Fibroblast of pulmonary artery (primary cell): ENCODE measurements around the gene ERC1.

Source experiments
- DNase-seq: peaks from one replicate; pipeline ENCODE4 v3.0.0-alpha.2; 2010; ENCODE audit warnings: low read depth
- H3K4me3 ChIP-seq: replicated peaks from 2 replicates; pipeline ENCODE4 v1.5.1; 2011; ENCODE audit warnings: low read depth, mild to moderate bottlenecking, control low read depth, low read length, moderate library complexity
- TF ChIP-seq, protein P1 (sequence below): IDR thresholded peaks from 2 replicates; pipeline ENCODE4 v1.5.1; 2011; ENCODE audit warnings: mild to moderate bottlenecking, control low read depth, low read length, inconsistent platforms; ENCODE audit errors: missing control alignments

ERC1 gene

DNA sequence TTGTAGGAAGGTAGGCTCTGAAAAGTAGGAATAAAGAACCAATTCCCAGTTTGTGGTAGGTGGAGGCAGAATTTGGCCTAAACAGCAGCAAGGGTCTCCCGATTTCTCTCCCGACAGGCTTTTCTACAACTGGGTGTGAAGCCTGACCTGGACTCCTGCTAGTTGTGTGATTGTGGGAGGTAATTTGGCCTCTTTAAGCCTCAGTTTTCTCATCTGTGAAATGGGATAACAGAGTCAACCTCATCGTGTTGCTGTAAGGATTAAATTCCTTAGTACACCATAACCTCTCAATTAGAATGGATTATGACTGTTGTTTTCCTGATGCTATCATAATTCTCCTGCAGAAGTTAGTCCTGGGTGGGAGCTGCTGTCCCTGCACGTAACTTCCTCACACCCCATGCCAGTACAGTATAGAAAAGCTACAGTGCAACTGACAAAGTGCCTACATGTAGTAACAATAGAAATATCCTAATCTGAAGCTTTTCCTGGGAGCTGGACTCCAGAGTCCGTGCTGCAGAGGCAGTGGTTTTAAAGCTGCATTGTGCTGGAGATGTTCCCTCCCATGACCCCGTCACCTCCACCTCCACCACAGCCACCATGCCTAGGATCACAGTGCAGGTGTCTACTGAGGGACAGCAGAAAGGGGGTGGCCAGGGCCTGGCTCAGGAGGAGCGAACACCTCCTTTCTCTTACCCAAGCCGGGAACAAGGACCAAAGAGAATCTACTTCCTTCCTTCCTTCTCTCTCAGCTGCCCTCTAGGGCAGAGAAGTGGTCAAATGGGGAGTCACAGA, 526.9 kb downstream of the ERC1 start:
- no peak for DNase-seq
- no peak overlapping the region for H3K4me3 ChIP-seq
- TF ChIP-seq, protein P1, sequence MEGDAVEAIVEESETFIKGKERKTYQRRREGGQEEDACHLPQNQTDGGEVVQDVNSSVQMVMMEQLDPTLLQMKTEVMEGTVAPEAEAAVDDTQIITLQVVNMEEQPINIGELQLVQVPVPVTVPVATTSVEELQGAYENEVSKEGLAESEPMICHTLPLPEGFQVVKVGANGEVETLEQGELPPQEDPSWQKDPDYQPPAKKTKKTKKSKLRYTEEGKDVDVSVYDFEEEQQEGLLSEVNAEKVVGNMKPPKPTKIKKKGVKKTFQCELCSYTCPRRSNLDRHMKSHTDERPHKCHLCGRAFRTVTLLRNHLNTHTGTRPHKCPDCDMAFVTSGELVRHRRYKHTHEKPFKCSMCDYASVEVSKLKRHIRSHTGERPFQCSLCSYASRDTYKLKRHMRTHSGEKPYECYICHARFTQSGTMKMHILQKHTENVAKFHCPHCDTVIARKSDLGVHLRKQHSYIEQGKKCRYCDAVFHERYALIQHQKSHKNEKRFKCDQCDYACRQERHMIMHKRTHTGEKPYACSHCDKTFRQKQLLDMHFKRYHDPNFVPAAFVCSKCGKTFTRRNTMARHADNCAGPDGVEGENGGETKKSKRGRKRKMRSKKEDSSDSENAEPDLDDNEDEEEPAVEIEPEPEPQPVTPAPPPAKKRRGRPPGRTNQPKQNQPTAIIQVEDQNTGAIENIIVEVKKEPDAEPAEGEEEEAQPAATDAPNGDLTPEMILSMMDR: no peak

DNA sequence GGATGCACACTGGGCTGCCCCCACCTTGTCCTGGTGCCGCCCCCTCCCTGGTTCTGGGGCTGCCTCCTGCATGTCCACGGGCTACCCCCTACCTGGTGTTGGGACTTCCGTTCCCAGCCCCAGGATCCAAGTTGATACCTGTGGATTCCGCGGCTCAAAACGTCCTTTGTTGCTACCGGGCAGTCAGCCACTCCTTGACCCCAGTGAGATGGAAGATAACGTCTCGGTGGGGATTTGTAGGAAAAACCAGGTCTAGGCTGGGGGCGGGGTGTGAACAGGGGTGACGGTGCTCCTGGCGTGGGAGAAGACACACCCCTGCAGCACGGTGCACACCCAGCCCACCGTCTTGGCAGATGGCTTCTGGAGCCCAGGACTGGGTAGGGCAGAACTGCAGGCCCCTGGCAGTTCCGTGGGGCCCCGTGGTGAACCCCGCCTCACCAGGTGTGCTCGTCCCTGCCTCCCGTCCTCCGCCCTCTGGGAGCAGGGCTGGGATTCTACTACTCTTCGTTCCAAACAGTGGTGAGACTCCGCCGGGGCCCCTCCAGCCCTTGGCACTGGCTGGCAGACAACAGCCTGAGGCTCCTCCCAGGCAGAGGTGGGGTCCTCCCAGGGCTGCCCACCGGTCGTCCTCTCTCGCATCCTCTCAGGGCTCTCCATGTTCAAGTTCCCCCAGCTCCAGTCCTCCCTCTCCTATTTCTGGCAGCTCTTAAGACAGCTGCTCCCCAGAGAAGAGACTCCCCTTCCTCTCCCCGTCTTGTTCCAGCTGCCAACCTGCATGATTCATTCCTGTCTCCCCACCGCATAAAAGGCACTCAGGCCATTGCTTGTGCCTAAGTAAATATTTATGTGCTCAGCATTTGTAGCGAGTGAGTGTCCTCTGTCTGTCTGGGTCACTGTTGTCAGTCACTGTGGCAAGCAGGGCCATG, 527.8 kb downstream of the ERC1 start:
- DNase-seq: peak; percentile 74
- TF ChIP-seq, protein P1: no peak
- no peak overlapping the region for H3K4me3 ChIP-seq

DNA sequence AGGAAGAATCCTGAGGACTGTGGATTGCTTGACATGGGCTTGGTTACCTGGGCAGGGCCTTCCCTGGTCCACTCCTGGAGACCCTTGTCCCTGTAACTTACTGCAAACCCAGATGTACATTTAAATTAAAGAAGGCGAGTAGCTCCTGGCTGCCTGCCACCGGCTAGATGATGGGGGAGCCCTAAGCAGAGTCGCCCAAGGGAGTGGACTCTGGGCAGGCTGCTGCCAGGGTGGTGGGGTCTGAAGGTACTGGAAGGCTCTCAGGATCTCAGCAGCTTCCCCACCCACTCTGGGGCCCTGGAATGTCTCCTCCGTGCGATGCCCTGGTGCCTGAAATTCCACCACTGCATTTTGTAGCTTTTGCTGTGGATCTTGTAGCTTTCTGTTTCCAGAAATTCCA, 528.6 kb downstream of the ERC1 start:
- no peak for DNase-seq
- TF ChIP-seq, protein P1: no peak
- no peak overlapping the region for H3K4me3 ChIP-seq

DNA sequence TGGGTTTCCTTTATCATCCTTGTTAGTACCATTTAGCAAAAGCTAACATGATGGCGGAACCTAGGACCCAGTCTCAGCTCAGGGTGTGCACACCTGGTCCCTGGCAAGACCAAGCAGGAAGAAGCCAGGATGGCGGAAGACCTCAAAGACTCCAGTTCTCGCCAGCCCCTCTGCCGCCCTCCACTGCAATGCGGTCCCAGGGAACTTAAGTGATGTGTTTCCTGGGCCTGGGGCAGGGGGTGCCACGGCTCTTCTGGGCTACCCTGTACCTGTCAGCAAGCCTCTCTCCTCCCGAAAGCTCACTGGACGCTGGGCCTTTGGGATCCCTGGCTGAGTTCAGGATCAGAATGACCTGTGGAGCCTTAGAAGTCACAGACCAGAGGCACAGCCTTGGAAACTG, 532.0 kb downstream of the ERC1 start:
- no peak overlapping the region for H3K4me3 ChIP-seq
- TF ChIP-seq, protein P1: no peak
- no peak for DNase-seq

DNA sequence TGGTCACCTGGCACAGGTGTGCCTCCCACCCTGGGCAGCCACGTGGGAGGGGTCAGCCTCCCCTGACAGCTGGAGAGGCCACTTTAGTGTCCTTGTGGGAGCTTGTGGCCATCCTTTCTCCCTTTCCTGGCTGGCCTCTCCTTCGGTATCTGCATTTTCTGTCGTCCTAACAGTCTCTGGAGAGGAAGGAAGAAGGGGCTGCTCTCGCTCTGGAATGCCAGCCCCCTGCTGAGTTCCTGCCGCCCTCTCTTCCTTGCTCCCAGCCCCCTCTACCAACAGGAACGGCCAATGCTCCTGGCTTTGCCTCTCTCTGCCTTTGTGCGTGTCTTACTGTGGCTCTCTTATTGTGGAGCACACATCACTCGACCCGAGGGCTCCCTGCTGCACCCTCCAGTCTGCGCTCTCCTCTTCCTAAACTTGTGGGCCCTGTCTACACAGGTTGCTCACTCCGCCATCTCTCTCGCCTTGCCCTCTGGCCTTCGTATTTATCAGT, 532.6 kb downstream of the ERC1 start:
- TF ChIP-seq, protein P1: no peak
- no peak for DNase-seq

DNA sequence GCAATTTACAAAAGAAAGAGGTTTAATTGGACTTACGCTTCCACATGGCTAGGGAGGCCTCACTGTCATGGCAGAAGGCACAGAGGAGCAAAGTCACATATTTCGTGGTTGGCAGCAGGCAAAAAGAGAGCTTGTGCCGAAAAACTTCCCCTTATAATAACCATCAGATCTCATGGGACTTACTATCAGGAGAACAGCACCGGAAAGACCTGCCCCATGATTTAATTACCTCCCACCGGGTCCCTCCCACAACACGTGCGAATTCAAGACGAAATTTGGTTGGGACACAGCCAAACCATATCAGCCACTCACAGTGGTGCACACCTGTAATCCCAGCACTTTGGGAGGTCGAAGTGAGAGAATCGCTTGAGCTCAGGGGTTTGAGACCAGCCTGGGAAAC, 534.8 kb downstream of the ERC1 start:
- no peak overlapping the region for H3K4me3 ChIP-seq
- DNase-seq: no peak
- TF ChIP-seq, protein P1: no peak

More for the DNA sequence above, 532.6 kb downstream of the ERC1 start:
- no peak overlapping the region for H3K4me3 ChIP-seq
